ENCODE results near the gene TIMM44.

TIMM44 gene

GRCh38 chr19:7985481-7985911 lies 42.0 kb upstream of the TIMM44 start:
- no peak for TF ChIP-seq CTCF (conservative IDR thresholded peaks at IDR 0.05; ENCODE audit: low read depth, low read length)
- H3K4me3 ChIP-seq (ENCODE audit: low read depth, low read length): no peak overlapping the region
- no peak for DNase-seq (ENCODE audit: low read depth)

GRCh38 chr19:7983995-7984837 lies 40.8 kb upstream of the TIMM44 start:
- no peak for TF ChIP-seq CTCF (conservative IDR thresholded peaks at IDR 0.05; ENCODE audit: low read depth, low read length)
- DNase-seq (ENCODE audit: low read depth): no peak
- H3K4me3 ChIP-seq (ENCODE audit: low read depth, low read length): no peak overlapping the region

GRCh38 chr19:7983286-7983950 lies 40.0 kb upstream of the TIMM44 start:
- TF ChIP-seq CTCF (conservative IDR thresholded peaks at IDR 0.05; ENCODE audit: low read depth, low read length): no peak
- DNase-seq (ENCODE audit: low read depth): no peak
- H3K4me3 ChIP-seq (ENCODE audit: low read depth, low read length): no peak overlapping the region

GRCh38 chr19:7982651-7983099 lies 39.2 kb upstream of the TIMM44 start:
- no peak for DNase-seq (ENCODE audit: low read depth)
- no peak for TF ChIP-seq CTCF (conservative IDR thresholded peaks at IDR 0.05; ENCODE audit: low read depth, low read length)

GRCh38 chr19:7982103-7982502 lies 38.6 kb upstream of the TIMM44 start:
- no peak for TF ChIP-seq CTCF (conservative IDR thresholded peaks at IDR 0.05; ENCODE audit: low read depth, low read length)
- DNase-seq (ENCODE audit: low read depth): no peak
- no peak overlapping the region for H3K4me3 ChIP-seq (ENCODE audit: low read depth, low read length)

More at GRCh38 chr19:7982651-7983099, 39.2 kb upstream of the TIMM44 start:
- H3K4me3 ChIP-seq (ENCODE audit: low read depth, low read length): no peak overlapping the region

GRCh38 chr19:7981661-7982060 lies 38.2 kb upstream of the TIMM44 start:
- no peak for TF ChIP-seq CTCF (conservative IDR thresholded peaks at IDR 0.05; ENCODE audit: low read depth, low read length)
- DNase-seq (ENCODE audit: low read depth): no peak
- no peak overlapping the region for H3K4me3 ChIP-seq (ENCODE audit: low read depth, low read length)
